GM10248 (cell line): ENCODE results near the gene TRAPPC6A.

Source experiments
- CTCF ChIA-PET: fragments of 300-600 bp; sonication (Branson Sonifier 250); formaldehyde crosslinking; extraction: SDS; loops from one replicate; lab custom pipeline; 2021; ENCODE audit warnings: antibody characterized with exemption; lab: Yijun Ruan, JAX
- POLR2A ChIA-PET: fragments of 350-650 bp; sonication (Branson Sonifier 250); formaldehyde crosslinking; extraction: SDS; loops from one replicate; lab custom pipeline; 2020; ENCODE audit warnings: antibody characterized with exemption; lab: Yijun Ruan, JAX
- DNase-seq: peaks from one replicate; pipeline ENCODE4 v3.0.0; 2012; ENCODE audit errors: extremely low spot score
- CTCF ChIP-seq: IDR thresholded peaks from 2 replicates; pipeline ENCODE4 v1.5.1; 2012; ENCODE audit warnings: mild to moderate bottlenecking, low read depth; ENCODE audit errors: extremely low read depth, missing control alignments, control extremely low read depth

TRAPPC6A gene

GRCh38 chr19:45166723-45167252 is 11.2 kb downstream of the TRAPPC6A start:
- no peak for TF ChIP-seq CTCF
- ChIA-PET POLR2A (no interaction called here), CTCF (interaction anchor here (3.0 kb wide), 1 partner anchor 11 kb away, joined by 15 read pairs; the partner anchor contains the start of genes BLOC1S3 and TRAPPC6A)
- DNase-seq = no peak

GRCh38 chr19:45164577-45165335 is 13.3 kb downstream of the TRAPPC6A start:
- DNase-seq = peak; percentile 88
- peak; percentile 29 for TF ChIP-seq CTCF
- ChIA-PET CTCF (interaction anchor here (0.7 to 2.8 kb wide), 10 partner anchors 13 to 393 kb away, joined by 3 to 10 read pairs (median 3); partner anchors contain the start of genes BLOC1S3 and TRAPPC6A), POLR2A (interaction anchor here (0.7 to 1.2 kb wide), 3 partner anchors 14 to 163 kb away, joined by 3 to 4 read pairs (median 3); partner anchors contain the start of gene BLOC1S3)

- no peak for DNase-seq
- CTCF ChIA-PET = interaction anchor here (0.8 to 2.8 kb wide), 8 partner anchors 14 to 72 kb away, joined by 3 to 10 read pairs (median 3); partner anchors contain the start of genes BLOC1S3 and TRAPPC6A
- POLR2A ChIA-PET = interaction anchor here (0.5 to 1.2 kb wide), 2 partner anchors 15 to 146 kb away, joined by 3 read pairs; no protein-coding TSS in a partner anchor
- no peak for TF ChIP-seq CTCF
Observed at GRCh38 chr19:45163751-45164460, 14.1 kb downstream of the TRAPPC6A start.

GRCh38 chr19:45163156-45163555 is 14.9 kb downstream of the TRAPPC6A start:
- POLR2A ChIA-PET = no interaction called here
- CTCF ChIA-PET = no interaction called here
- DNase-seq = no peak
- no peak for TF ChIP-seq CTCF

- no peak for TF ChIP-seq CTCF
- ChIA-PET POLR2A (no interaction called here), CTCF (no interaction called here)
- DNase-seq = no peak
Observed at GRCh38 chr19:45162608-45163143, 15.4 kb downstream of the TRAPPC6A start.
